NCI-H460 (cell line): ENCODE data around the gene KRTAP6-3. TPM values are rescaled to one million over a fixed set of nuclear protein-coding genes. Genes with fewer than 3 reads are reported as not detected.

Experiments
- DNase-seq: peaks from one replicate; pipeline ENCODE4 v3.0.0-alpha.2; 2016; ENCODE audit warnings: low read depth; ENCODE audit errors: extremely low read depth
- small RNA-seq, 2 experiments: library from RNA; depleted of rRNA; stranded (forward); fragments of <200 nt; gene quantifications; one replicate each; pipeline ENCODE3, GENCODE V24; 2014
- total RNA-seq: library from RNA; depleted of rRNA; stranded (reverse); fragments of >200 nt; shearing (Covaris generic); gene quantifications from 2 replicates; pipeline ENCODE4 v1.2.3, GENCODE V29; 2014; rRNA removed

Gene KRTAP6-3
- total RNA-seq, 1 experiment from 2014 or later, result not detected

- no peak for DNase-seq
Observed at GRCh38 chr21:30623362-30623761, 31.1 kb downstream of the KRTAP6-3 start.

- no peak for DNase-seq
Observed at GRCh38 chr21:30625449-30626165, 33.4 kb downstream of the KRTAP6-3 start.

- DNase-seq, result no peak
Observed at GRCh38 chr21:30628109-30628508, 35.9 kb downstream of the KRTAP6-3 start.

- no peak for DNase-seq
Observed at GRCh38 chr21:30629200-30629599, 37.0 kb downstream of the KRTAP6-3 start.

GRCh38 chr21:30634906-30635305 is 42.7 kb downstream of the KRTAP6-3 start, which contains the start of gene KRTAP20-2:
Gene KRTAP20-2, plus strand, starts transcription at chr21:30635206. Its CDS starts 58 bp downstream, at chr21:30635264.
- DNase-seq, result no peak

GRCh38 chr21:30638686-30639085 is 46.4 kb downstream of the KRTAP6-3 start:
- DNase-seq, result no peak

GRCh38 chr21:30642564-30642963 is 50.3 kb downstream of the KRTAP6-3 start, which contains the start of gene KRTAP20-3:
Gene KRTAP20-3, plus strand, starts transcription at chr21:30642864.
- DNase-seq, result no peak

Small RNA genes lying within 50 kb of the gene (small RNA-seq; reads per million reads assigned to genes)
- gene KRTAP20-1, result 0 reads per million in 2 experiments
- 0 reads per million in 2 experiments for gene KRTAP20-3
- 0 reads per million in 2 experiments for gene KRTAP20-4
- 0 reads per million in 2 experiments for gene KRTAP22-1
- gene KRTAP22-2, result 0 reads per million in 2 experiments

Other genes starting within 250 kb of the KRTAP6-3 start
- gene KRTAP23-1, start 243.8 kb upstream of the KRTAP6-3 start, total RNA-seq, result not detected in 2 replicates
- not detected in 2 replicates for gene KRTAP13-2, start 220.2 kb upstream of the KRTAP6-3 start, total RNA-seq
- not detected in 2 replicates for gene KRTAP13-1, start 196.4 kb upstream of the KRTAP6-3 start, total RNA-seq
- gene KRTAP13-3, start 166.5 kb upstream of the KRTAP6-3 start, total RNA-seq, result not detected in 2 replicates
- gene KRTAP13-4, start 162.2 kb upstream of the KRTAP6-3 start, total RNA-seq, result not detected in 2 replicates
- gene KRTAP15-1, start 152.2 kb upstream of the KRTAP6-3 start, total RNA-seq, result not detected in 2 replicates
- gene KRTAP19-1, start 112.1 kb upstream of the KRTAP6-3 start, total RNA-seq, result not detected in 2 replicates
- gene KRTAP19-2, start 105.0 kb upstream of the KRTAP6-3 start, total RNA-seq, result not detected in 2 replicates
- gene KRTAP19-3, start 100.4 kb upstream of the KRTAP6-3 start, total RNA-seq, result not detected in 2 replicates
- not detected in 2 replicates for gene KRTAP19-4, start 95.3 kb upstream of the KRTAP6-3 start, total RNA-seq
- gene KRTAP19-5, start 90.3 kb upstream of the KRTAP6-3 start, total RNA-seq, result not detected in 2 replicates
- gene KRTAP19-6, start 50.6 kb upstream of the KRTAP6-3 start, total RNA-seq, result not detected in 2 replicates
- not detected in 2 replicates for gene KRTAP19-7, start 31.1 kb upstream of the KRTAP6-3 start, total RNA-seq
- not detected in 2 replicates for gene KRTAP22-2, start 2.0 kb upstream of the KRTAP6-3 start, total RNA-seq
- not detected in 2 replicates for gene KRTAP6-2, start 6.5 kb downstream of the KRTAP6-3 start, total RNA-seq
- not detected in 2 replicates for gene KRTAP22-1, start 8.6 kb downstream of the KRTAP6-3 start, total RNA-seq
- gene KRTAP6-1, start 21.5 kb downstream of the KRTAP6-3 start, total RNA-seq, result not detected in 2 replicates
- not detected in 2 replicates for gene KRTAP20-1, start 24.0 kb downstream of the KRTAP6-3 start, total RNA-seq
- gene KRTAP20-4, start 28.2 kb downstream of the KRTAP6-3 start, total RNA-seq, result not detected in 2 replicates
- not detected in 2 replicates for gene KRTAP20-2, start 42.8 kb downstream of the KRTAP6-3 start, total RNA-seq
- not detected in 2 replicates for gene KRTAP20-3, start 50.4 kb downstream of the KRTAP6-3 start, total RNA-seq
- gene KRTAP21-3, start 126.3 kb downstream of the KRTAP6-3 start, total RNA-seq, result not detected in 2 replicates
- gene KRTAP21-2, start 154.8 kb downstream of the KRTAP6-3 start, total RNA-seq, result not detected in 2 replicates
- gene KRTAP21-1, start 163.0 kb downstream of the KRTAP6-3 start, total RNA-seq, result not detected in 2 replicates
- not detected in 2 replicates for gene KRTAP8-1, start 220.8 kb downstream of the KRTAP6-3 start, total RNA-seq
- not detected in 2 replicates for gene KRTAP7-1, start 237.3 kb downstream of the KRTAP6-3 start, total RNA-seq